ENCODE results near the gene ADAM15. TPM values are rescaled to one million over a fixed set of nuclear protein-coding genes. Genes with fewer than 3 reads are reported as not detected.

The ADAM15 gene
- total RNA-seq, 2 donors from 2014 or later = 40.8 to 42.1 TPM

DNA sequence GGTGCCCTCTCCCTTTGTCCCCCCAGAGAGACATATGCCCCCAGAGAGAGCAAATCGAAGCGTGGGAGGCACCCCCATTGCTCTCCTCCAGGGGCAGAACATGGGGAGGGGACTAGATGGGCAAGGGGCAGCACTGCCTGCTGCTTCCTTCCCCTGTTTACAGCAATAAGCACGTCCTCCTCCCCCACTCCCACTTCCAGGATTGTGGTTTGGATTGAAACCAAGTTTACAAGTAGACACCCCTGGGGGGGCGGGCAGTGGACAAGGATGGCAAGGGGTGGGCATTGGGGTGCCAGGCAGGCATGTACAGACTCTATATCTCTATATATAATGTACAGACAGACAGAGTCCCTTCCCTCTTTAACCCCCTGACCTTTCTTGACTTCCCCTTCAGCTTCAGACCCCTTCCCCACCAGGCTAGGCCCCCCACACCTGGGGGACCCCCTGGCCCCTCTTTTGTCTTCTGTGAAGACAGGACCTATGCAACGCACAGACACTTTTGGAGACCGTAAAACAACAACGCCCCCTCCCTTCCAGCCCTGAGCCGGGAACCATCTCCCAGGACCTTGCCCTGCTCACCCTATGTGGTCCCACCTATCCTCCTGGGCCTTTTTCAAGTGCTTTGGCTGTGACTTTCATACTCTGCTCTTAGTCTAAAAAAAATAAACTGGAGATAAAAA is 35.9 kb downstream of the ADAM15 start:
- Mint-ChIP-seq H3K4me3 (peak overlapping the region; percentile 7 to 20), H3K27ac (no peak overlapping the region), H3K9me3 (no peaks in the 10 kb centered on the region), H3K4me1 (ENCODE audit: low read depth) (peaks cover 41% of the 10 kb centered on the region), H3K36me3 (ENCODE audit: insufficient read depth in 2 of 2) (no peaks in the 10 kb centered on the region), H3K27me3 (ENCODE audit: low read depth) (peaks cover 23% of the 10 kb centered on the region)
- DNase-seq = no peak
- no peak for ATAC-seq (replicated peaks in 1 of 2)

DNA sequence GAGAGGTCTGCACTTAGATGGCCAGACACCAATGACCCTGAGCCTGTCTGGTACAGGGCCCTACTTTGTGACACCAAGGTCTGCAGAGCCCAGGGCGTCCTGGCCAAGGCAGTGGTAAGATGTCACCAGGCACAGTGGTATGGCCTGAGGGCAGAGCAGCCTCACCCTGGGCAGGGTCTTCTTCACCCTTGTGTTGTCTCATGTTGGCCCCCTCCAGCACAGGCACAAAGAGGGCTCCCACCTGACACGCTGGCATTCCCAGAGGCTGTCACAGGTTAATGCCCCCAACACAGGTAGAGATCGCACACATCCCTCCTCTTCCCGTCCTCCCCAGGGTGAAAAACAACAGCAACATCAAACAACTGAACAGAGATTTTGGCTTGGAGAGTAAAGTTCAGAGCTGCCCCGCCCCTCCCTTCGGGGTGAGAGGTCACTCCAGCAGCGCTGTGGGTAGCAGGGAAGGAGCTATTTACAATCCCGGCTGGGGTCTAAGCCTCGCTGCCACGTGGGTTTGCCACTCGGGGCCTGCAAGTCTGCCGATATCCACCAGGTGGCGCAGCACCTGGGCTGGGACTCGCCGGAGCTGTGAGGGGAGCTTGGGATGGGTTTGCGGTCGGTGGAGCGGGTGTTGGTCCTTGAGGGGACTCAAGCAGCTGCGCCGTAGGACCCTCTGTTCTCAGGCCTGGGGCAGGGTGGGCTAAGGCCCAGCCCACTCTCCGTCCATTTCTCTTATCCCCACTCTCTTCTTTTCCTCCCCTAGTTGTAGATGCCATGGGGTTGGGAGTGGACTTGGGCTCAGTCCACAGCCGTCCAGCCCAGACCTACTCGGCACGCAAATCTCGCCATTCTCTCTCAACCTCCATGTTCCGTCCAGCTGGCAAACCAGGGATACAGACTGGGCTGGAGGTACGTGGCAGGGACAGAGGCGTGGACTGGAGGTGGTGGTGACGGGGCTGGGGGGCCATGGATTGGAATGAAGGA is 40.2 kb downstream of the ADAM15 start:
- Mint-ChIP-seq H3K36me3 (ENCODE audit: insufficient read depth in 2 of 2) (no peaks in the 10 kb centered on the region), H3K9me3 (no peaks in the 10 kb centered on the region), H3K27ac (no peak overlapping the region), H3K4me1 (ENCODE audit: low read depth) (peaks cover 12% of the 10 kb centered on the region), H3K4me3 (peak overlapping the region in 1 of 2 donors; percentile 2), H3K27me3 (ENCODE audit: low read depth) (peaks cover 8% of the 10 kb centered on the region)
- ATAC-seq (replicated peaks in 1 of 2) (peak; percentile 84 to 86), DNase-seq (peak; percentile 82 to 86)

DNA sequence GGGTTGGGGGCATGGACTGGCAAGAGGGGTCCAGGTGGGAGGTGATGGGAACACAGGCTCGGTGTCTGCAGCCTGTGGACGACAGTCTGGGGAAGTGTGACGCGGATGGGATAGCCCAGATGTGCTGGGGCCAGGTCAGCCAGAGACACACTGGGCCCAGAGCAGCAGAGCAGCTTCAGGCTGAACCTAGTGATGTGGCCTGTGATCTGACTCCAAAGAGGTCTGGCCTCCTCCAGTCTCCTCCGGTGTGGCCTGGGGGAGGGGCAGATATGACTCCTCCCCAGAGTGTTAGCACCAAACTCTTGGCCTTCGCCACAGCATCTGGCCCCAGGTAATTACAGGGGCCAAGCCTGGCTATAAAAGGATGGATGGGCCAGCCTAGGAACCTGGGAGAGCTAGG is 41.0 kb downstream of the ADAM15 start:
- DNase-seq = no peak
- Mint-ChIP-seq H3K27ac (no peak overlapping the region), H3K4me1 (ENCODE audit: low read depth) (peaks cover 11% of the 10 kb centered on the region), H3K4me3 (no peak overlapping the region), H3K36me3 (ENCODE audit: insufficient read depth in 2 of 2) (no peaks in the 10 kb centered on the region), H3K27me3 (ENCODE audit: low read depth) (peaks cover 8% of the 10 kb centered on the region), H3K9me3 (no peaks in the 10 kb centered on the region)
- ATAC-seq (replicated peaks in 1 of 2) = no peak

DNA sequence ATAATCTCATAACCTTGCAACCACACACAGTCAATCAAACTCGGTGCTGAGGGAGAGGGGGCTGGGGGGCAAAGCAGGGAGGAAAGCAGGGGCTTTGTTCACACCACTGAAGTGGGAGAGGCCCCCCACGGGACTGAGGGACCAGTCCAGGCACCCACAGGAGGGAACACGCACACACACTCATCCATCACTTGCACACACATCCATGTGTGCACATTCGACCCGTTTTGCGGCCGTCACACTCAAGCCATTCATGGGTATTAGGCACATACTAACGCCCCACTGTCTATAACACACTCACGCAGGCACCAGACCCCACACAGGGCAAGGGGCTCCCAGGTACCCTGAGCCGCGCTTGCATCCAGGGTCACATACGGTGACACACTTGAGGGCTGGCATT is 41.5 kb downstream of the ADAM15 start:
- Mint-ChIP-seq H3K27ac (no peak overlapping the region), H3K4me3 (no peak overlapping the region), H3K36me3 (ENCODE audit: insufficient read depth in 2 of 2) (no peaks in the 10 kb centered on the region), H3K4me1 (ENCODE audit: low read depth) (peaks cover 11% of the 10 kb centered on the region), H3K27me3 (ENCODE audit: low read depth) (peaks cover 8% of the 10 kb centered on the region), H3K9me3 (no peaks in the 10 kb centered on the region)
- ATAC-seq (replicated peaks in 1 of 2) (no peak), DNase-seq (no peak)

DNA sequence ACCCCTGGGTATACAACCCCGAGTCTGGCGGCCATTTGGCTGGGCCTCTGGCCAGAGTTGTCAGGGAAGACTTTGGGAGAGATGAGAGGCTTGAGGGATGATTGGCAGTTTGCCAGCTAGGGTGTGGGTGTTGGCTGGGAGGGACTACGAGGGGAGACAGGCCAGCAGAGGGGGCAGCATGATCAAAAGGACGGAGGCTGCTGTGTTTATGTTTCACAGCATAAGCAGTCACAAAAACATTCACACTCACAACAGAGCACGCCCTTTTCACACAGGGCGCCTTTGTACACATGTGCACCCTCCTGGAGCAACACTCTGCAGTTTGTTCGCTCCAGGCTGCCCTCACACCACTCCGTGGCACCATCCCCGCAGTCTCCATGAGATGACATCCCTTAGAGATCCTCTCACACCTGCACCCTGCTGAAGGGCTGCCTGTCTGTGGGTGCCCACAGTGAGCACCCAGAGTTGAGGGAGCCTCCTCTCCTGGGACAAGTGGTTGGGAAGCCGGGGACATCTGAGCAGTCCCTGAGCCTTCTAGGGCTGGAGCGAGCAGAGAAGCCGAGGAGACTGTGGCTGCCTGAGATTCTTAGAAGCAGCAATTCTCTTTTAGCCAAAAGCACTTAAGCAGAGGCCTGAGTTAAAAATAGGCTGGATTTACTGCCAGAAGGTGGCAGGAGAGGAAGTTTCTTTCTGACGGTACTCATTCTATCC is 43.0 kb downstream of the ADAM15 start:
- ATAC-seq (replicated peaks in 1 of 2) = peak; percentile 47 to 51
- Mint-ChIP-seq H3K4me1 (ENCODE audit: low read depth) (peaks cover 11% of the 10 kb centered on the region), H3K9me3 (no peaks in the 10 kb centered on the region), H3K4me3 (no peak overlapping the region), H3K36me3 (ENCODE audit: insufficient read depth in 2 of 2) (no peaks in the 10 kb centered on the region), H3K27ac (no peak overlapping the region), H3K27me3 (ENCODE audit: low read depth) (peaks cover 8% of the 10 kb centered on the region)
- DNase-seq = no peak

DNA sequence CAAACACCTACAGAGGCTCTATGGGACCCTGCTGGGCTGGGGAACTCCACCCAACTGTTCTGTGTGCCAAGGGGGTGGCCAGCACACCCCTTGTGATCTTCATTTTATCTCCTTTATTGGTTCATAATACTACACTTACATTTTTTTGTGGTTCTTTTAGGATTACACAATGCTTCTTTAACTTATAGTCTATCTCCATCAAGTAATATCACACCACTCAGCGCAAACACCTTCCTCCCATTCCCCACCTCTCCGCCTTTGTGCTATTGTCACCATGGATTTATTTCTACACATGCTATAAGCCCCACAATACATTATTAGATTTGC is 43.5 kb downstream of the ADAM15 start:
- Mint-ChIP-seq H3K4me3 (no peak overlapping the region), H3K36me3 (ENCODE audit: insufficient read depth in 2 of 2) (no peaks in the 10 kb centered on the region), H3K9me3 (no peaks in the 10 kb centered on the region), H3K4me1 (ENCODE audit: low read depth) (peaks cover 11% of the 10 kb centered on the region), H3K27me3 (ENCODE audit: low read depth) (peaks cover 8% of the 10 kb centered on the region), H3K27ac (no peak overlapping the region)
- DNase-seq (no peak), ATAC-seq (replicated peaks in 1 of 2) (no peak)

DNA sequence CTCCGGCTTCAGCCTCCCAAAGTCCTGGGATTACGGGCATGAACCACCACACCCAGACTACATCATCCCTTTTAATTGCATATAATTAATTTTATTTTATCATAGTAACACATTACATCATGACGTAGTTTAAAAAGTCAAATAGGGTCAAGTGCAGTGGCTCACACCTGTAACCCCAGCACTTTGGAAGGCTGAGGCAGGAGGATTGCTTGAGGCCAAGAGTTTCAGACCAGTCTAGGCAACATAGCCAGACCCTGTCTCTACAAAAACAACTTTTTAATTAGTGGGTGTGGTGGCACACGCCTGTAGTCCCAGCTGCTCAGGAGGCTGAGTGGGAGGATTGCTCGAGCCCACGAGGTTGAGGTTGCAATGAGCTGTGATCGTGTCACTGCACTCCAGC is 48.2 kb downstream of the ADAM15 start:
- Mint-ChIP-seq H3K4me3 (no peak overlapping the region), H3K27me3 (ENCODE audit: low read depth) (peaks cover 8% of the 10 kb centered on the region), H3K27ac (no peak overlapping the region), H3K9me3 (no peaks in the 10 kb centered on the region), H3K36me3 (ENCODE audit: insufficient read depth in 2 of 2) (no peaks in the 10 kb centered on the region), H3K4me1 (ENCODE audit: low read depth) (no peaks in the 10 kb centered on the region)
- ATAC-seq (replicated peaks in 1 of 2) = no peak
- no peak for DNase-seq

DNA sequence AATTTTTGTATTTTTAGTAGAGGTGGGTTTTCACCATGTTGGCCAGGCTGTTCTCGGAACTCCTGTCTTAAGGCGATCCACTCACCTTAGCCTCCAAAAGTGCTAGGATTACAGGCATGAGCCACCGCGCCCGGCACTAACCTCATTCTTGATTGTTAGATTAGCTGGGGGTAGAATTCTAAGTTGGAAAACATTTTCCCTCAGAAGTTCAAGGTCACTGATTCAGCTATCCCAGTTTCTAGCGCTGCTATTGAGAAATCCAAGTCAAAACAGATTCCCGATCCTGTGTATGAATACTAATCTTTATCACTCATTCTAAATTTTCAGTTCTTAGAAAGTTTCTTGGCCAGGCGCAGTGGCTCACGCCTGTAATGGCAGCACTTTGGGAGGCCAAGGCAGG is 52.2 kb downstream of the ADAM15 start:
- no peak for ATAC-seq (replicated peaks in 1 of 2)
- Mint-ChIP-seq H3K4me3 (no peak overlapping the region), H3K4me1 (ENCODE audit: low read depth) (no peaks in the 10 kb centered on the region), H3K36me3 (ENCODE audit: insufficient read depth in 2 of 2) (no peaks in the 10 kb centered on the region), H3K27me3 (ENCODE audit: low read depth) (no peaks in the 10 kb centered on the region), H3K9me3 (no peaks in the 10 kb centered on the region), H3K27ac (no peak overlapping the region)
- DNase-seq = no peak

DNA sequence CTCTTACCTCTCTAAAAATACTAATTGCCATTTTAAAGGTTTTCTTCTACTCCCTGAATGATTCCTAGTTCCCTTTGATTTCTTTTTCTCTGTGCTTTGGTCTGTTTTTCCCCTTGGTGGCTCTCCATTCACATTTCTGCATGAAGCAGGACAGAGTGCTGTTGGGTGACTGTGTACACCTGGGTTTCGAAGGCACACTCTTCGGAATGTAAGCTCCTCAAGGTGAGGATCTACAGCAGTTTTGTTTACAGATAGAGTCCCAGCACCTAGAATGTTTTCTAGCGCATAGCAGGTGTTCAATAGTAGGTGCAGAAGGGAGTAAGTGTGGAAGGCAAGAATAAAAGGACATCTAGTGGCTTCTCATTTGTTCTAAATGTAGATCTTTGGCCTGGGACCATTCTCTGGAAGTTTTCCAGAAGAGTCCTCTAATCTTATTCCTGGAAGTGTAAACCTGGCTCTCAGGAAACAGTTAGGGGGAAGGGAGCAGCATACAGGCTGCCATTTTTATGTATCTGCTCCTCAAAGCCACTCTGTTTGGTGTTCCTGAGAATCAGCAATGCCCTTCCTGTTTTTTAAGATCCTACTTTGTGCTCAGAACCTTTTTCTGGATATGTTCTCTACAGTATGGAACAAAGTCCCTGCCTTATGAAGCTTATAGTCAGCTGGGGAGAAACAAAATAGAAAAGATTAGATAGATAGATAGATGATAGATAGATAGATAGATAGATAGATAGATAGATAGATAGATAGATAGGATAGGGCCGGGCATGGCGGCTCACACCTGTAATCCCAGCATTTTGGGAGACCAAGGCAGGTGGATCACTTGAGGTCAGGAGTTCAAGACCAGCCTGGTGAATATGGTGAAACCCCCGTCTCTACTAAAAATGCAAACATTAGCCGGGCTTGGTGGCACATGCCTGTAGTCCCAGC is 53.8 kb downstream of the ADAM15 start:
- DNase-seq (no peak), ATAC-seq (replicated peaks in 1 of 2) (no peak)
- Mint-ChIP-seq H3K4me1 (ENCODE audit: low read depth) (no peaks in the 10 kb centered on the region), H3K36me3 (ENCODE audit: insufficient read depth in 2 of 2) (no peaks in the 10 kb centered on the region), H3K4me3 (no peak overlapping the region), H3K9me3 (no peaks in the 10 kb centered on the region), H3K27me3 (ENCODE audit: low read depth) (no peaks in the 10 kb centered on the region), H3K27ac (no peak overlapping the region)

DNA sequence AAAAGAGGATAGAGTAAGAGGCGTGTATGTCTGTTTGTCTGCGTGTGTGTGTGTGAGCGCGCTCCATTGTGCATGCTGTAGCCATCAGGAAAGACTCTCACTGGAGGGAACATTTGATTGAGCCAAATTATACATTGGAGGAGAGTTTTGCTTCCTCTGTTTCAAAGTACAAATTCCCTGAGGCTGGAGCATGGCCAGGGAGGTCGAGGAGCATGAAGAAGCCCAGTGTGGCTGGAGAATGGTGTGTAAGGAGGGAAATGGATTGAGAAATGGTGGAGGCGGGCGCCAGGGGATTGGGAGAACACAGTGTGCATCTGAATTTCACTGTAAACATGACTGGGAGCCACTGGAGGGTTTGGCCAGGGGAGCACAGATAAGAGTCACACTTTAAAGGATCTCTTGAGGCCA is 54.5 kb downstream of the ADAM15 start:
- DNase-seq (no peak), ATAC-seq (replicated peaks in 1 of 2) (no peak)
- H3K4me3 Mint-ChIP-seq = no peak overlapping the region
- H3K9me3 Mint-ChIP-seq = no peaks in the 10 kb centered on the region
- H3K27ac Mint-ChIP-seq = no peak overlapping the region
- no peaks in the 10 kb centered on the region for H3K27me3 Mint-ChIP-seq (ENCODE audit: low read depth)
- H3K4me1 Mint-ChIP-seq (ENCODE audit: low read depth) = no peaks in the 10 kb centered on the region
- no peaks in the 10 kb centered on the region for H3K36me3 Mint-ChIP-seq (ENCODE audit: insufficient read depth in 2 of 2)

DNA sequence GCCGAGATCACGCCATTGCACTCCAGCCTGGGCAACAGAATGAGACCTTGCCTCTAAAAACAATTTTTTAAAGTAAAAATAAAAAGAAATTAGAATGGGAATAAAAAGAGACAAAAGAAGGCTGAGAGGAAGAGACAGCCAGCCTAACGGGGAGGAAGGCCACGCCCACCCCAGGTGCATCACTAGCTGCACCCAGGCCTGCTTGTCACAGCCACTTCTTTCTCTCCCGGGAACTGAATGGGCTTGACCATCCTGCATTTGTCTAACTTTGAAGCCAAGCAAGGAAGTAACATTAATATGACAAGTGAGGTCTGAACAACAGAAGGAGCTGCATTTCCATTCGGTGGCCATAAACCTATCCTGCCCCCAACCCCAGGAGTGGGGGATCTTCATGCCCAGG is 55.7 kb downstream of the ADAM15 start:
- ATAC-seq (replicated peaks in 1 of 2) (no peak), DNase-seq (no peak)
- Mint-ChIP-seq H3K27me3 (ENCODE audit: low read depth) (no peaks in the 10 kb centered on the region), H3K4me3 (no peak overlapping the region), H3K36me3 (ENCODE audit: insufficient read depth in 2 of 2) (no peaks in the 10 kb centered on the region), H3K4me1 (ENCODE audit: low read depth) (no peaks in the 10 kb centered on the region), H3K9me3 (no peaks in the 10 kb centered on the region), H3K27ac (no peak overlapping the region)

DNA sequence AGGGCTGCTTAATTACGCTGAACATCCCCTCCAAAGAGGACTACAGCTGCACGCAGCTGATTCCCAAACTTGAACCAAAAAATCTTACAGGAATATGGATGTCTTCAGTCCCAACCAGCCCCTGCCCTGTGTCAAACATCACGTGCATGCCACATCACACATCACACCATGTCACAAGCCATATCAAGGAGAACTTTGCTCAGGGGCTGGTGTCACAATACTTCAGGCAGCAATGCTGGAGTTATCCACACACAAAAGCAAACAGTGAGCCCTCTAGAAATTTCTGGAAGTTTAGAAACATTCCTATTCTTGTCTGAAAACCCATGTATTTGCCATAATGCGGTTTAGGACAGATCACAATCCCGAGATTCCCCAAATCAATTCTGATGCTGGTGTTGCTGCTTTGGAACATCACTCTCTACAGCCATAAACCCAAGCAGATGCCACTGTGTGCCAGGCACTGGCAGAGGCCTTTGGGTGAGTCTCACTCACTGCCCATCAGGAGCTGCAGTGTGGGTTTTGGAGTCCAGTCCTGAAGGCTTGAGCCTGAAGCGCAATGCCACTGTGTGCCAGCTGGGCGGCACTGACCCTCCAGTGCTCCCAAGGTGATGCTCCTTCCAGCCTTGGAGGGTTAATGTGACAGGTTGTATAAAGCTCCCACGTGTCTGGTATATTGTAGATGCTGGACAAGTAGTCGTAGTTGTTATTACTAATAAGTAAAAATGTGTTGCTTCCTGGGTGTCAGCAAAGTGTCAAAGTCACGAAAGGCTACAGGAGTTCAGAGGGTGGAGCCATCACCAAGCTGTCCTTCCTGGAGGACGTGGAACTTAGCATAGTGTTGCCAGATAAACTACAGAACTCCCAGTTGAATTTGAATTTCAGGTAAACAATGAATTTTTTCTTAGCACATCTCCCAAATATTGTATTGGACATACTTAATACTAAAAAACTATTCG is 56.5 kb downstream of the ADAM15 start:
- no peak for ATAC-seq (replicated peaks in 1 of 2)
- no peaks in the 10 kb centered on the region for H3K36me3 Mint-ChIP-seq (ENCODE audit: insufficient read depth in 2 of 2)
- no peaks in the 10 kb centered on the region for H3K27me3 Mint-ChIP-seq (ENCODE audit: low read depth)
- DNase-seq = no peak
- H3K27ac Mint-ChIP-seq = no peak overlapping the region
- H3K4me1 Mint-ChIP-seq (ENCODE audit: low read depth) = no peaks in the 10 kb centered on the region
- H3K9me3 Mint-ChIP-seq = no peaks in the 10 kb centered on the region
- H3K4me3 Mint-ChIP-seq = no peak overlapping the region
